ENCODE data around the gene ERLIN1.
"Not testable (repeated sequence)": the region's sequence is repeated elsewhere in the genome, so short reads cannot be mapped to it uniquely, and the experiment has no call there.

ERLIN1 gene

GRCh38 chr10:100128951-100129350 lies 56.9 kb downstream of the ERLIN1 start:
- no peak for TF ChIP-seq CTCF (IDR thresholded peaks at IDR 0.05; ENCODE audit: poor library complexity, severe bottlenecking)
- Histone ChIP-seq H3K4me3 (ENCODE audit: severe bottlenecking) (no peak overlapping the region), H3K27me3 (ENCODE audit: insufficient read depth, poor library complexity, severe bottlenecking) (no peaks in the 10 kb centered on the region), H3K27ac (ENCODE audit: poor library complexity, severe bottlenecking) (no peak overlapping the region), H3K9me3 (ENCODE audit: severe bottlenecking) (no peaks in the 10 kb centered on the region), H3K4me1 (ENCODE audit: insufficient read depth, poor library complexity, severe bottlenecking) (no peaks in the 10 kb centered on the region), H3K36me3 (ENCODE audit: low read depth) (no peaks in the 10 kb centered on the region)
- no peak for ATAC-seq (ENCODE audit: low read depth)
- no peak for DNase-seq (ENCODE audit: low spot score)

DNA sequence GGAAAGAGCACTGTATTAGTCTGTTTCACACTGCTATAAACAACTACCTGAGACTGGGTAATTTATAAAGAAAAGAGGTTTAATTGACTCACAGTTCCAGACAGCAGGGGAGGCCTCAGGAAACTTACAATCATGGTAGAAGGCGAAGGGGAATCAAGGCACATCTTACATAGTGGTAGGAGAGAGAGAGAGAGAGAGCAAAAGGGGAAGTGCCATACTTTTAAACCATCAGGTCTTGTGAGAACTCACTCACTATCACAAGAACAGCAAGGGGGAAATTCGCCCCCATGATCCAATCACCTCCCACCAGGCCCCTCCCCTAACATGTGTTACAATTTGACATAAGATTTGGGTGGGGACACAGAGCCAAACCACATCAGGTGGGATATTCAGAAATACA lies 60.5 kb downstream of the ERLIN1 start:
- H3K27ac ChIP-seq (ENCODE audit: poor library complexity, severe bottlenecking); H3K36me3 ChIP-seq (ENCODE audit: low read depth); DNase-seq (ENCODE audit: low spot score); H3K9me3 ChIP-seq (ENCODE audit: severe bottlenecking); H3K27me3 ChIP-seq (ENCODE audit: insufficient read depth, poor library complexity, severe bottlenecking); H3K4me1 ChIP-seq (ENCODE audit: insufficient read depth, poor library complexity, severe bottlenecking); ATAC-seq (ENCODE audit: low read depth); H3K4me3 ChIP-seq (ENCODE audit: severe bottlenecking): not testable (repeated sequence)

- Histone ChIP-seq H3K9me3 (ENCODE audit: severe bottlenecking) (no peaks in the 10 kb centered on the region), H3K27ac (ENCODE audit: poor library complexity, severe bottlenecking) (no peak overlapping the region), H3K36me3 (ENCODE audit: low read depth) (no peaks in the 10 kb centered on the region), H3K4me1 (ENCODE audit: insufficient read depth, poor library complexity, severe bottlenecking) (no peaks in the 10 kb centered on the region), H3K4me3 (ENCODE audit: severe bottlenecking) (no peak overlapping the region), H3K27me3 (ENCODE audit: insufficient read depth, poor library complexity, severe bottlenecking) (no peaks in the 10 kb centered on the region)
- no peak for DNase-seq (ENCODE audit: low spot score)
- no peak for TF ChIP-seq CTCF (IDR thresholded peaks at IDR 0.05; ENCODE audit: poor library complexity, severe bottlenecking)
- no peak for ATAC-seq (ENCODE audit: low read depth)
Observed at GRCh38 chr10:100124097-100124496, 61.7 kb downstream of the ERLIN1 start.

DNA sequence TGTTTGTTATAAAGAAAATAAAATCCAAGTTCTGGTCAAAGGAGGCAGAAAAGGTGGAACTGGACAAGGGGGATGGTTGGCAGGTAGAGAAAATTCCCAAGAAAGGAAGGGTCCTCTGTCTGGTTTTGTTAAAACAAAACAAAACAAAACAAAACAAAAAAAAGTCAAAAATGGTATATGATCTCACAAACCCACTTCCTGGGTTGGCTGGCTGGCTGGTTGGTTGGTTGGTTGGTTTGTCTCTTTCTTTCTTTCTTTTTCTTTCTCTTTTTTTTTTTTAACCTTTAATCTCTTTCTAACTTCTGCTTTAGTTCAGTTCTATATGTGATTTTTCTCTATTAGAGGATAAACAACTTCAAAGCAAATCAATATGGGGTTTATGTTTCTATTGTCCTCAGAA lies 63.0 kb downstream of the ERLIN1 start:
- no peak for TF ChIP-seq CTCF (IDR thresholded peaks at IDR 0.05; ENCODE audit: poor library complexity, severe bottlenecking)
- H3K36me3 ChIP-seq (ENCODE audit: low read depth), result no peaks in the 10 kb centered on the region
- DNase-seq (ENCODE audit: low spot score), result no peak
- no peak for ATAC-seq (ENCODE audit: low read depth)
- no peak overlapping the region for H3K27ac ChIP-seq (ENCODE audit: poor library complexity, severe bottlenecking)
- H3K9me3 ChIP-seq (ENCODE audit: severe bottlenecking), result no peaks in the 10 kb centered on the region
- H3K27me3 ChIP-seq (ENCODE audit: insufficient read depth, poor library complexity, severe bottlenecking), result no peaks in the 10 kb centered on the region
- H3K4me1 ChIP-seq (ENCODE audit: insufficient read depth, poor library complexity, severe bottlenecking), result no peaks in the 10 kb centered on the region
- no peak overlapping the region for H3K4me3 ChIP-seq (ENCODE audit: severe bottlenecking)

GRCh38 chr10:100120550-100120949 lies 65.3 kb downstream of the ERLIN1 start:
- no peaks in the 10 kb centered on the region for H3K36me3 ChIP-seq (ENCODE audit: low read depth)
- no peaks in the 10 kb centered on the region for H3K9me3 ChIP-seq (ENCODE audit: severe bottlenecking)
- no peaks in the 10 kb centered on the region for H3K4me1 ChIP-seq (ENCODE audit: insufficient read depth, poor library complexity, severe bottlenecking)
- H3K4me3 ChIP-seq (ENCODE audit: severe bottlenecking), result no peak overlapping the region
- DNase-seq (ENCODE audit: low spot score), result no peak
- no peaks in the 10 kb centered on the region for H3K27me3 ChIP-seq (ENCODE audit: insufficient read depth, poor library complexity, severe bottlenecking)
- TF ChIP-seq CTCF (IDR thresholded peaks at IDR 0.05; ENCODE audit: poor library complexity, severe bottlenecking), result no peak
- H3K27ac ChIP-seq (ENCODE audit: poor library complexity, severe bottlenecking), result no peak overlapping the region
- ATAC-seq (ENCODE audit: low read depth), result no peak

Data from RWPE2 (cell line).